Uterus (tissue), 2 donors: Measurements from ENCODE around the gene FIBCD1.

Experiments used
- CTCF ChIP-seq, 4 experiments: fragments of 200-600 bp in 2 of 4; fragments of 450-650 bp in 2 of 4; sonication (generic) in 2 of 4; IDR thresholded peaks; one replicate each; pipeline ENCODE4 v1.5.1; 2016 to 2019; ENCODE audit warnings: antibody characterized with exemption in 4 of 4, mild to moderate bottlenecking in 2 of 4, moderate library complexity in 1 of 4
- POLR2A ChIP-seq, 2 donors: fragments of 450-650 bp; IDR thresholded peaks; one replicate each; pipeline ENCODE4 v1.6.1; 2016; ENCODE audit warnings: antibody characterized with exemption in 2 of 2, mild to moderate bottlenecking in 1 of 2, moderate library complexity in 1 of 2

DNA sequence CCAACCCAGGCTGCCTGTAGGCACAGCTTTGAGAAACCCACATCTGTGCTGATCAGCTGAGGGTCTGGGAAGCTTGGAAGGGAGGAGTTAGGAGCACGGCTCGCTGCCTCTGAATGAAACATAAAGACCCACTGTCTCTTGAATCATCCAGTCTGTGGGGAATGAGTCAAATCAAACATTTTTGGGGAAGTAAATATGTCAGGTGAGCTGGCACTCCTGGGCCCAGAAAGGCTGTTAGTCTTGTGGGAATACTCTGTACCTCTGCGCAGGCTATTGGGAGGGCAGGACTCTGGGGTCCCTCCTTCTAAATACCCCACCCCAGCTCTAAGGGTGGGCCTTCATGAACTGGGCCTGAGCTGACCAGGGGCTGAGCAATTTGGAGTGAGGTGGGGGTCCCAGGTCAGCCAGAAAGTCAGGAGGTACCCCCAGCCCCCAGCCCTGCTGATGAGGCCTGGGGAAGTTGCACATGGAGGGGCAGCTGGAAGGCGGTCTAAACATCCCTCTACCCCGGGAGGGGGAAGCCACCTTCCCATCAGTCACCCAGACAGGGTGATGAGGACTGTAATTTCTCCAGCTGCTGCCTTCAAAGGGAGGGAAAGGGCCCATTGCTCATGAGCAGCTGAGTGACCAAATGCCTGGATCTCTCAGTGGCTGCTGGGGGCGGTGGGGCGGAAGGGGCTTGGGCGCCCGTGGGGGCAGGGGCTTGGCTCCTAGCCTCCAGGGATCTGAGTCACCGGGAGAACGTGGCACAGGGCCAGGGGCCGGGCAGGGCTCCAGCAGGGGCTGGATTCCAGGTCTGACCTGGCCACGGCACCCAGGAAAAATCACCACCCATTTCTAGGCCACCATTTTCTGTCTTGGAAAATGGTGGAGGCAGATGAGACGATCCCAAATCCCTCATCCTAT is 10.8 kb downstream of the FIBCD1 start:
- TF ChIP-seq CTCF (IDR thresholded peaks at IDR 0.05) (no peak), POLR2A (IDR thresholded peaks at IDR 0.05) (no peak)
